GF-D8 (cell line): ENCODE measurements around the gene MPND.
A peak's percentile ranks its signal among the peaks of the same experiment; 100 is the strongest.
"Not testable (repeated sequence)": the region's sequence is repeated elsewhere in the genome, so short reads cannot be mapped to it uniquely, and the experiment has no call there.

ENCODE experiments used
- DNase-seq: peaks from one replicate; lab custom pipeline; 2025; lab: John Stamatoyannopoulos, UW

The MPND gene

DNA sequence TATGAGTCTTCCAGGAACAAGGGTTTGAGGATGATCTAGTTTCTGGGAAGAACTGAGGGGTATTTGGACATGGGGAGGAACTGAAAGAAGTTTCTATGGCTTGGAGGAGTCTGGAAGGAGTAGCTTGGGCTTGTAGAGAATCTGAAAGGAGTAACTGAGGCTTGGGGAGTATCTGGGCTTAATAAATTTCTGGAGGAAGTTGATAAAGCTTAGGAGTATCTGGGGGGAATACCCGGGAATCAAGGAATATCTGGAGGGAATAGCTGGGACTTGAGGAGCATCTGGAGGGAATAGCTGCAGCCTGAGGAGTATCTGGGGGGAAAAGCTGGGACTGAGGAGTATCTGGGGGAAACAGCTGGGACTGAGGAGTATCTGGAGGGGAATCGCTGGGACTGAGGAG lies 22.9 kb upstream of the MPND start:
- DNase-seq, result no peak

DNA sequence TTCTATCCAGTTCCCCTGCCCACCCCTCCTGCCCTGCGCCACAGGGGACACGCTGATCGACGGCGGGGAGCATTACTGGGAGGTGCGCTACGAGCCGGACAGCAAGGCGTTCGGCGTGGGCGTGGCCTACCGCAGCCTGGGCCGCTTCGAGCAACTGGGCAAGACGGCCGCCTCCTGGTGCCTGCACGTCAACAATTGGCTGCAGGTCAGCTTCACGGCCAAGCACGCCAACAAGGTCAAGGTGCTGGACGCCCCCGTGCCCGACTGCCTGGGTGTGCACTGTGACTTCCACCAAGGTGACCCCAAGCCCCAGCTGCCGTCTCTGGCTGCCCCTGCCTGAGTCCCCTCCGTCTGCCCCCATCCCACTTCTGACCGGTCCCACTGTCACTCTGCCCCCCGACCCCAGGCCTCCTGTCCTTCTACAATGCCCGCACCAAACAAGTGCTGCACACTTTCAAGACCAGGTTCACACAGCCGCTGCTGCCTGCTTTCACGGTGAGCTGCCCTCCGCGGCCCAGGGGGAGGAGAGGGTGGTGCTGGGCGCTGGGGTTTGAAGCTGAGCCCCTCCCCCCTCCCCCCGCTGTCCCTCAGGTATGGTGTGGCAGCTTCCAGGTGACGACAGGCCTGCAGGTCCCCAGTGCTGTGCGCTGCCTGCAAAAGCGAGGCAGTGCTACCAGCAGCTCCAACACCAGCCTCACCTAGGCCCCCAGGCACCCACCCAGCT lies 20.3 kb upstream of the MPND start:
- no peak for DNase-seq

DNA sequence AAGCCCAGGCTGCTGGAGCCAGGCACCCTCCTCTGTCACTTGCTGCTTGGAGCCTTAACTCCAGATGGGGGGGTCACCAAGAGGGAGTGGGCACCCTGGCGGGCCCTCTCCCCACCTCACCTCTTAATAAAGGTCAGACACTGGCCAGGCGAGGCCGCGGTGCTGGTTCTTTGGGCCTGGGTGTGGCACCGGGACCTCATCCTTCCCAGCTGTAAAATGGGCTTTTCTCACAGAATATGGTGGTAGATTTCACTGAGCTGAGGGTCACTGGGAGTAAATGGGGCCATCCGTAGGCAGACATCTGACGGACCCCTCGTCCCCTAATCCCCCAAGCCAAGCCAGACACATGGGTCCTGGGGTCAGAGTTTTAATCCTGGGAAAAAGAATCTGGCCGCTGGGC lies 19.7 kb upstream of the MPND start:
- DNase-seq, result no peak

DNA sequence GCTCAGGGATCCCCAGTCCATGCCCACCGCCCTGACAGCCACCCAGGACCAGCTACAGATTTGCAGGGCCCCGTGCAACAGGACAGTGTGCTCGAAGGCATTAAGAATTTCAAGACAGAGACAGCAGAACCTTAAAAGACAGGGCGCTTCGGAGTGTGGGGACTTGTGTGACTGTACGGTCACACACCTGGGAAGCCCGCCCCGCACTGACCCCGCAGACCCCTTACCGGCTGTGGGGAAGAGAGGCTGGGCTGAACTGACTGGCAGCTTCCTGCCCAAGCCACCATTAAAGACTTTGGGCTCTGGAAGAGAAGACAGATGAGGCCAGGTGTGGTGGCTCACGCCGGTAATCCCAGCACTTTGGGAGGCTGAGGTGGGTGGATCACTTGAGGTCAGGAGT lies 19.1 kb upstream of the MPND start:
- no peak for DNase-seq

DNA sequence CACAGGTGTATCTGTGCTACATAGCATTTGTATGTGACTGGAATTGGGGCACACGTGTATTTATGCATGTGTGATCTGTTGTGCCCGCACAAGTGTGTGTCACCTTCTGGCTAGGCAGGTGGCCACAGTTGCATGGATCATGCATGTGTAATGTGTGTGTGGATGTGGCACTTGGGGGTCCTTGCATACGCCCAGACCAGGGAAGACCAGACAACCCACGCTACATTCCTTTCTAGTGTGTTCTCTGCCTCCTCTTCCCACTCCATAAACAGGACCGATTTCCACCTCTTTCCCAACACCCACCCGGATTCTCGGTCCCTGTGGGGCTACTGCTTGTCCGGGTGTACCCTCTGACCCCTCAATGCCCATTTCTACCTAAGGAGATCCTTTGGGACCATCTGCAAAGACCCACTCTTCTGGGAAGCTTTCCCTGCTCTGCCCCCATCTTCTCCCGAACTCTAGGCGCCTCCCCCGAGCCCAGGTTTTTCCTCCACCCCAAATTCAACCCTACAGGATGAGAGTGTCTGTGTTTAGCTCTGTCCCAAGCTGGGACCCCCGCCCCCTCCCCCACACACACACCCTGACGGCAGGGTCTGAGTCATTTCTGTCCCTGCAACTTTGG lies 17.0 kb upstream of the MPND start:
- no peak for DNase-seq

DNA sequence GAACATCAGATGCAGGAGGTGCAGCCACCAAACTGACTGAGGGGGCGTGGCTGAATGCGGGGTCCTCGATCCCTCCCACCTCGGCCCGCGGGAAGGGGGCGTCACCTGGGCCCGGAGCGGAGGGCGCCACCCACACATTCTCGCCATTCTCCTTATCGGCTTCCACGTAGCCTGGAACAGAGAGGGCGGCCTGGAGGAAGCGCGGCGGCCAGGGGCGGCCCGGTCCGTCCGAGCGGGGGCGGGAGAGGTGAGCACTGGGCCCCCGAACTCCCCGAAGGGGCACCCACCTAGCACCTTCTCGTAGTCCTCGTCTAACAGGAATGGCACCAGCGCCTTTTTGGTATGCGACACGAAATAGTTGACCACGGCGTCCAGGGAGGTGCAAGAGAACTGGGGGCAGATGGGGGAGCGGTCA lies 16.5 kb upstream of the MPND start:
- DNase-seq, result no peak

DNA sequence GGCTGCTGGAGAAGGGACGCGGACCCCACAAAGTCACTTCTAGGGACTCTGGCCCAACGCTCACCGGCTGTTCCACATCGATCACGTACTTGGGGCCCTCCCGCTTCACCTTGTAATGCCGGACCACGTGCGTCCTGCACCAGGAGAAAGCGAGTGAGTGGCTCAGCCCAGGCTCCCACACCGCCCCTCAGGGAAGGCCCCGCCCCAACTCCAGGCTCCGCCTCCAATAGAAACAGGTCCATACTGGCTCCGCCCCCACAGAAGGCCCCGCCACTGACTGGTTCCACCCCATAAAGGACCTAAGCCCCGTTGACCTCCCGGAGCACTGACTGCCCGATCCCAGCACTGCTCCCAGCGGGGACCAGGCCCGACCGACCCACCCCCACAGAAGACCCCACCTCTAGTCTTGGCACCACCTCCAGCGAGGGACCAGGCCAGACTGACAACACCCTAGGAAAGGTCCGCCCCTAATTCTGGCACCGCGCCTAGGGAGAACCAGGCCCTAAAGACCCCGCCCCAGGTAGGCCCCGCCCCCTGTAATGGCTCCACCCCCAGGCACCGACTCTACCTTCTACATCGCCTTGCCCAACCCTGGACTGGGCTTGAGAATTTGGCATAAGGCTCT lies 16.0 kb upstream of the MPND start:
- no peak for DNase-seq

DNA sequence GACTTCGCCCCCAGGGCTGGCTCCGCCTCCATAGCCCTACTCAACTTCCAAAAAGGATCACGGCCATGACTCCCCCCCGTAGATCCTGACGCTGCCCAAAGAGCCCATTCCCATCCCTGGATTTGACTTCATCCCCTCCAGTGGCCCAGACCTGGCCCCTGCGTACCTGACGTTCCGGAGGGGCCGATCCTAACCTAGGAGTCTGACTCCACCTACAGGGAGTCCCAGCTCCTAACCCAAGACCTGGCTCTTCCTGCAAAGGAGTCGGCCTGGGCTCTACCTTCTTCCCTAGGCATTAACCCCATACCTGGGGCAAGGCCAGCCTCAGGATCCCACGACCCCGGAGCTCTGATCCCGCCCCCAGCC lies 15.5 kb upstream of the MPND start:
- DNase-seq, result no peak

DNA sequence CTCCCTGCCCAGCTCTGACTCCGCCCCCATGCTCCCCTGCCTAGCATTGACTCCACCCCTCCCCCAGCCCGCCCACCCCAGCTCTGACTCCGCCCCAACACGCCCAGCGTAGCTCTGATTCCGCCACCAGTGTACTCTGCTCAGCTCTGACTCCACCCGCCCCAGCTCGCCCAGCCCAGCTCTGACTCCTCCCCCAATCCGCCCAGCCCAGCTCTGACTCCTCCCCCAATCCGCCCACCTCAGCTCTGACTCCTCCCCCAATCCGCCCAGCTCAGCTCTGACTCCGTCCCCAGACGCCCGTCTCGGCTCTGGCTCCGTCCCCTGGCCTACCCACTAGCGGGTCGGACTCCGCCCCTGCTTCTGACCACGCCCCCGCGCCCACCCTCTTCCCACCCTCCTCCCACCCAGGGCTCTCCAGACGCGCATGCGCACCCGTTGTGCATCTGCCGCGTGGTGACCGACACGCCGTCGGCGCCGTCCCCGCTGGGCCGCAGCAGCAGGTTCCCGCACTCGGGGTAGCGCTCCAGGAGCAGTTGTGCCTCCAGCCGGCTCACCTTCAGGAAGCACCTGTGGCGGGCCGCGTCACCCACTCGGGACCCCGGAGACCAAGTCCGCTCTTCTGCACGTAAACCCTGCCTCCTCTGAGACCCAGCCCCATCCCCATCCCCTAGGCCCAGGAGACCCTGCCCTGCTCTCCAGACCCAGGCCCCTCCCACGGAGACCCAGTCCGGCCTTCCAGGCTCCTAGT lies 14.9 kb upstream of the MPND start:
- DNase-seq, result peak; percentile 72

DNA sequence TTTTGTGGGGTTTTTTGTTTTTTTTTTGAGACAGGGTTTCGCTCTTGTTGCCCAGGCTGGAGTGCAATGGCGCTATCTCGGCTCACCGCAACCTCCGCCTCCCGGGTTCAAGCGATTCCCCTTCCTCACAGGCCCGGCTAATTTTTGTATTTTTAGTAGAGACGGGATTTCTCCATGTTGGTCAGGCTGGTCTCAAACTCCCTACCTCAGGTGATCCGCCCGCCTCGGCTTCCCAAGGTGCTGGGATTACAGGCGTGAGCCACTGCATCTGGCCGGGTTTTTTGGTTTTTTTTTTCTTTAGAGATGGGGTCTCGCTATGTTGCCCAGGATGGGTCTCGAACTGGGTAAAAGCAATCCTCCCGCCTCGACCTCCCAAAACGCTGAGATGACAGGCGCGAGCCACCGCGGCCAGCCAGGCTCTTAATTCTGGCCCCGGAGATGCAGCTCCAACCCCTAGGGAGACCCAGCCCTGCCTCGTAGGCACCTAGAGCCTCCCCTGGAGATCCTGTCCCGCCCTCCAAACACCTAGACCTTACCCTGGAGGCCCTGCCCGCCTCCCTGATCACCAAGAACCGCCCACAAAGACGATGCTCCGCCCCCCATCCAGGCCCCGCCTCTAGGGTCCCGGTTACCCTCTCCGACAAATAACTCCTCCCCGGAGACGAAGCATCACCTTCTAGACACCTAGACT lies 14.2 kb upstream of the MPND start:
- DNase-seq, result not testable (repeated sequence)

DNA sequence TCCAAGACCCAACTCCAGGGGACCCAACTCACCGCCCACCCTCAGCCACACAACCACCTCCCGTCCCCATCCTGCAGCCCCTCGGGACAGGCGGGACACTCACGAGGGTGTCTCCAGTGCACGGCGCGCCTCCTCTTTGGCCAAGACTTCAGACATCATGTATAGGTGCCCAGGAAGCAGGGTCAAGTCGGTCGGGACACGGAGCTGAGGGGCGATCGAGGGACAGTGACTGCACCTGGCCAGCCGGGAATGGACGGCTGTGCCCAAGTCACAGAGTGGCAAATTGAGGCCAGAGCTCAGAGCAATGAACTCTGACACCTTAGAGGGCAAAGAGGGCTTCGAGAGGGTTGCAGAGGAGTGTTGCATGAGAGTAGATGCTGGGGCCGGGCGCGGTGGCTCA lies 13.5 kb upstream of the MPND start:
- DNase-seq, result no peak

DNA sequence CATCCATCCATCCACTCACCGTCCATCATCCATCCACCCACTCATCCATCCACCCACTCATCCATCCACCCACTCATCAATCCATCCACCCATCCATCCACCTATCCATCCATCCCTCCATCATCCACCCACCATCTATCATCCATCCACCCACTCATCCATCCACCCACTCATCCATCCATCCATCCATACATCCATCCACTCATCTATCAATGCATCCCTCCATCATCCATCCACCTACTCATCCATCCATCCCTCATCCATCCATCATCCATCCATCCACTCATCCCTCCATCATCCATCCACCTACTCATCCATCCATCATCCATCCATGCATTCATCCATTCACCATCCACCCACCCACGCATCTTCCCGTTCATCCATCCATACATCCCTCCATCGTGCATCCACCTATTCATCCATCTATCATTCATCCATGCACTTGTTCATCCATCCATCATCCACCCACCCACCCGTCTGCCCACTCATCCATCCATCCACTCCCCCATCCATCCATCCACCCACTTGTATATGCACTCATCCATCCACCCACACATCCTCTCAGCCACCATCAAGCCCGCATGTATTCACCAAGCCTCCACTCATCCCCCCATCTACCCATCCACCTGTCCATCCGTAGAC lies 8.3 kb upstream of the MPND start:
- DNase-seq, result no peak

DNA sequence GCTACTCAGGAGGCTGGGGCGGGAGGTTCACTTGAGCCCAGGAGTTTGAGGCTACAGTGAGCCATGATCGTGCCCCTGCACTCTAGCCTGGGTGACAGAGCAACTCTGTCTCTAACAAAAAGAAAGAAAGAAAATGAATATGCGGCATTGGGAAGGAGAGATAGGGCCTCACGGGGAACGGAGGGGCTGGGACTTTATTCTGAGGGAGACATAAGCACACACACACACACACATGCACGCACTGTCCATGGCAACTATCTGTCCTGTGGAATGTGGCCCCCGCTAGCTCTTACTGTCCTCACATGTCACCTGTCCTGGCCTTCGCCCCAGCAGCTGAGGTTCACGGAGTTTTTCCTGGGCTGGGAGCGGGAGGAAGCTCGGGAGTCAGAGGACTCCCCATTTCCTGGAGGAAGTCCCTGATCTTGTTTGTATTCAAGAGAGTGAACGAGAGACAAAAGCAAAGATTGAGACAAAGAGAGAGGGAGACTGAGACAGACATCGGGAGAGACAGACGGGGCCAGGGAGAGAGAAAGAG lies 5.4 kb upstream of the MPND start:
- peak; percentile 10 for DNase-seq

DNA sequence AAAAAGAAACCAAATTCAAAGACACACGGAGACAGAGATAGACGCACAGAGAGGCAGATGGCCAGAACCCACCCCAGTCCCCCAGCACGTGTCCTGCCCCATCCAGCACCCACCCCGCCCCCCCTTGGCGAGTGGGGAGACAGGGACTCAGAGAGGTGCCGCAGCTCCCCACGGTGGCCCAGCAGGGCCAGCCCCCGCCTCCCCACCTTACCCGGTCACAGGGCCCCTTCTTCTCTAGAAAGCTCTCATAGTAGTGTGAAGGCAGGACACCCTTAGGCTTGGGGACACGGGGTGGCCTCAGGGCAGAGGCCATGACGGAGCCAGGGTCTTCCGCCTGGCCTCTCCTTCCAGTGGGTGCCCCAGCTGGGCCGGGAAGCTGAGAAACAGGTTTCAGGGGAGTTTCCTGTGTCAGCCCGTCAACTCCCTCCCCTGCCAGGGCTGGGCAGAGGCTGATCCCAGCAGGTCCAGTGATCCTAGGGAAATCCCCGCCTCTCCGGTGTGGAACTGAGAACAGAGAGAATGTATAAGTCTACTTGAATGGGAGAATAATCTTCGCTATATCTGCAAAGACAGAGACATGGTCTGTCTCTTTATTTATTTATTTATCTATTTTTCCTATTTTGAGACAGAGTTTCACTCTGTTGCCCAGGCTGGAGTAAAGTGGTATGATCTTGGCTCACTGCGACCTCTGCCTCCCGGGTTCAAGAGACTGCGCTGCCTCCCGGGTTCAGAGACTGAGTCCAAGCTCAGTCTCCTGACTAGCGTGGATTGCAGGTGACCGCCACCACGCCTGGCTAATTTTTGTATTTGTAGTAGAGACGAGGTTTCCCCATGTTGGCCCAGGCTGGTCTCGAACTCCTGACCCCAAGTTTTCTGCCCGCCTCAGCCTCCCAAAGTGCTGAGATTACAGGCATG lies 4.7 kb upstream of the MPND start, which contains the start of gene STAP2:
Gene STAP2, minus strand, starts transcription at position 387 of the 915 bp plus-strand sequence. Its CDS starts 74 bp downstream, at position 313.
- no peak for DNase-seq

DNA sequence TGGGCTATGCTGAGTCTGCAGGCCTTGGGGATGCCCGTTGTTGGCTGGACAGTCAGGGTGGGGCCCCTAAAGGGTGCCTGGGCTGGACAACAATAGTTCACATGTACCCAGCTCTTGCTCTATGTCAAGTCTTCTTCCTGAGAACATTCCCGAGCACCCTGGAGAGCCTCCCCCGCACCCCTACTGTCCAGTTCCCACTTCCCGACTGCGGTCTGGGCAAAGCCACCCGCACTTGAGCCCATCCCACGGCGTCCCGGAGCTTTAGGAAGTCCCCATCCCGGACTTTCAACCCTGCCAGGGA lies 1.1 kb upstream of the MPND start:
- DNase-seq, result no peak

DNA sequence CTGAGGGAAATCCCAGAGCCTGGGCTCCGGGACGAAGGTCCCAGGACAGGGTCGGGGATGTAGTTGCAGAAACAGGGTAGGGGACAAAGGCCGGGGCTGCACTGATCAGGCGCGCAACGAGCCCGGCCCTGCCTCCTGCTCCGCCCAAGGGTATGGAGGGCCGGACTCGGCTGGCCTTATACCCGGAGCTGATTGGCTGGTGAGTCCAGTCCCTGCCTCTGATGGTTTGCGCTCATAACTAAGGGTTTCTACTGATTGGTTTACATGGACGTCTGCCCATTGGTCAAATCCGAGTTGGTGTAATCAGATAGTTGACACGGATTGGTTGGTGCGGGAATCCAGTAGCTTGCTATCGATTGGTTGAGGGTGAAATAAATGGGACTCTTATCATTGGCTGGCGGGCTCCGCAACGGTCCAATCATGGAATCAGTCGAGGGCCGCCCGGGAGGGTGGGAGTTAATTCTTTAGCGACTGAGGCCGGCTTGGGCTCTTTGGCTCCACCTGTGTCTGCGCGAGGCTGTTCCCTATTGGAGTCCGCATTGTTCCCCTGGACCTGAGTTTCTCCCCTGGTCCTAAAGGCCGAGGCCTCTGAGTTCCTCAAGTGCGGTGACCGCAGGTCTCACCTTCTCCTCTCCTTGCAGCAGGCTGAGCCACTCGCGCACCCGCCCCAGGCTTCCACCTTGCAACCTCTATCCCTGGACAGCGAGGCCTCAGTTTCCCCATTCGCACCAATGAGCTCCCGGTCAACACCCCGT lies 570 bp upstream of the MPND start:
- peak; percentile 100 for DNase-seq

DNA sequence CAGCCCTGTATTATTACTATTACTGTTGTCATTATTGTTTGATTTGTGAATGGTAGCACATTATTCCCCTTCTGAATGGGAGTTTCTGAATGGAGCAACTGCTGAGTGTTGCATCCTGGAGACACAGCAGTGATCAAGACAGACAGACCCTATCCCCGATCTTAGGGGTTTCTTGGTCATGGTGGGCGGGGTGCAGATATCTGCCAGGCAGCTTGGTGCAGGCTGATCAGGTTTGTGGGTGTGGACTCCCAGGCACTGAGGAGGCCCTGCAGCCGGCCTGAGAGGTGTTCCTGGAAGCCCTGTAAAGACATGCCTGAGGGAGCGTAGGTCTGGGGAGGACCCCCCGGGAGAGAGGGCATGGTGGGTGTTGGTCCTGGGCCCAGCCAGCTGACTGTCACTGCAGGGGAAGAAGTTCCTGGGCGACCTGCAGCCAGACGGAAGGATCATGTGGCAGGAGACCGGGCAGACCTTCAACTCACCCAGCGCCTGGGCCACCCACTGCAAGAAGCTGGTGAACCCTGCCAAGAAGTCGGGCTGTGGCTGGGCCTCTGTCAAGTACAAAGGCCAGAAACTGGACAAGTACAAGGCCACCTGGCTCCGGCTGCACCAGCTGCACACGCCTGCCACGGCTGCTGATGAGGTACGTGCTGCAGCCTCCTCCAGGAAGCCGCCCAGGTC lies 2.1 kb downstream of the MPND start:
- no peak for DNase-seq

DNA sequence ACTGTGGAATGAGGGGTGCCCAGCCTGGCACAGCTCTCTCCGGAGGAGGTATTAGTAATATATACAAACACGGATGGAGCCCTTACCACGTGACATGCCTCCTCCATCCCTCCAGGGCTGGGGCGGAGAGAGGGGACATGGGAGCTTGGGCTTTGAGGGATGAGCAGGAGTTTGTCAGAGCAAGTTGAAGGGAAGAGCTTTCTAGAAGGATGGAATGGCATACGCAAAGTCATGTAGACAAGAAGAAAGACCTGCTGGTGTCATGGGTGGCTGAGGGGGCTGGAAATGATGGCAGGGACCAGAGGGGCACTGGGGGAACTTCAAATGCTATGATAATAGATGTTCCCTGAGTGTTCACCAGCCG lies 2.6 kb downstream of the MPND start:
- DNase-seq, result no peak

DNA sequence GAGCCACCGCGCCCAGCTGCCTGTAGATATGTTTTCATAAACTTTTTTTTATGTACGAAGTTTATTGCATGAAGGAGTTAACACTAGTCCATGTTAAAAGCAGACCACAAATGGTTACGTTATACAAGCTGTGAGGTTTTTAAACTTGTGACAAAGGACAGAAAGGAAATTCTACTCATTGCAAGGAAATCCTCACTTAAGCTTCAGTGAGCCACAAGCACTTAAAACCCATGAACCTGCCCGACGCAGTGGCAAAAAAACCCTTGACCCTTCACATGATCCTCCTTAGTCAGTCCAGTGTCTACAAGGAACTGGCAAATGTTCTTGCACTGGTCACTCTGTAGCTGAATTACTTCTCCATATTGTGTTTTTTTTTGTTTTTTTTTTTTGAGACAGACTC lies 4.2 kb downstream of the MPND start:
- DNase-seq, result no peak
